ENCODE data around the gene VPS52.

The VPS52 gene

DNA sequence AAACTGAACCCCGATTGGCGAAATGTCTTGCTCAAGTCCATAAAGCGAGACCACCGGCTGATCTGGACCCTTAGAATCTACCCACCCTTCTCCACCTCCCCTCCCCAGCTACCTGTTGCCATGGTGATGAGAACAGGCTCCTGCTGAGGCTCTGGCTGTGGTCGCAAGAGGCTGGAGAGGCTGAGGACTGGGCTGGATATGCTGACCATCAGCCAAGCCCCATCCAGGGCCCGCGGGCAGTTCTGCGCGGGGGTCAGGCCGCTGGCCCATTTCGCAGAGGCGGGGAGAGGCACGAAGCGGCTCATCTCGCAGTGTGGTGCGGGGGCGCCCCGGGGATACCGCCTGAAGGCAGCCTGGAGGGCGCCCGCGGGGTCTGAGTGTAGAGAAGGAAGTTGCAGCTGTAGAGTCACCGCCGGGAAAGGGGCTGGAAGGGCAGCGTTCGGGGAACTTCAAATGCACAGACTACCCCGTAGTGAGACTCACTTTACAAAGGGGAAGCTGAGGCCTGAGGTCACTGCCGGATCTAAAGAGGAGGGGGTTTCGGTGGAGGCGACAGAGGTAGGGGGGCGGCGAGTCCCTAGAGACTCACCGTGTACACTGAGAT, 41.5 kb upstream of the VPS52 start:
- no peak for DNase-seq (ENCODE audit: low read depth)
- no peak for TF ChIP-seq CTCF (conservative IDR thresholded peaks at IDR 0.05; ENCODE audit: low read length)

DNA sequence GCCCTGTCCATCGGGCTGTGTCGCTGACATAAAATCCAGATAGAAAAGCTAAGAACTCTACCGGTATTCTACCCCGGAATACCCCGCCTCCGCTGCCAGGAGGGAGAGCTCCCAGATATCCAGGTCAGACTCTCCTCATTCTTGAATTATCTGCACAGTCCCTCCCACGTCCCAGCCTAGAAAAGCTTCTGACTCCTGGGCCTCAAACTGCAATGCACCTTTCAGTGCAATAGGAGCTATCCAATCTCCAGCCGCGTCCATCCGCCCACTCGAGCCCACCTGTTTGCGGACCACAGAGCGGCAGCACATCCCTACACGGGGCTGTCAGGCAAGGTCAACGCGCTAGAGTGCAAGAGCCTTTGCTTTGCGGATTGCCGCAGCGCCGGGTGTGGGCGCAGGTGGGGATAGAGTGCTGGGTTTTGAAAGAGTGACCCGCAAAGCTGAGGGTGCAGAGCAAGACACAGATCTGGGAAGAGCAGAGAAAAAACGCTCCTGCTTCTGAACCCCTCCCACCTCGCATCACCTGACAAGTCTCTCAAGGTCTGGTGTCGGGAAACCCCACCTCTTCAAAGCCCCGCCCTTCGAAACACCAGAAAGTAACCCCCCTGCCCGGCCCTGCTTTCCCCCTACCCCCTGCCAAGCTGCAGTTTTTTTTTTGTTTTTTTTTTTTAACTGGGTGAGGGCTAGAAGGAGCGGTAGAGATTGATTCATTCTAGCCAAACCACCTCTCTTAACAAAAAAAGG, 40.9 kb upstream of the VPS52 start:
- TF ChIP-seq CTCF (conservative IDR thresholded peaks at IDR 0.05; ENCODE audit: low read length), result no peak
- H3K4me3 ChIP-seq (ENCODE audit: low read length), result peak overlapping the region; percentile 94
- peak; percentile 48 for DNase-seq (ENCODE audit: low read depth)

More for the DNA sequence above, 41.5 kb upstream of the VPS52 start:
- peak overlapping the region; percentile 94 for H3K4me3 ChIP-seq (ENCODE audit: low read length)

DNA sequence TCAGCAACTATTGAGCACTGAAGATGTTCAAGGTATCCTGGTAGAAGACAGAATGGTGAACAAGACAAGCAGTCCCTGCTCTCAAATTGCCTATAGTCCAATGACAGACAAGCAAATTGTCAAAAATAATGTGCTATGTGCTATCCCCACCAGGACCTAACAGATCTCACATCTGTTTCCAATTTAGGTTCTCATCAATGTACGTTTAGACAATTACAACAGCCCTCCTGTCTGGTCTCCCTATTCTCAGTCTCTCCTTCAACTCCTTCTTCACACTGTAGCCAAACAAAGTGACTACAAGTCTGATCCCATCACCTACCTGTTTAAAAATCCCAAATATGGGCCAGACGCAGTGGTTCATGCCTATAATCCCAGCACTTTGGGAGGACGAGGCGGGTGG, 34.7 kb upstream of the VPS52 start:
- no peak for DNase-seq (ENCODE audit: low read depth)
- TF ChIP-seq CTCF (conservative IDR thresholded peaks at IDR 0.05; ENCODE audit: low read length), result no peak

DNA sequence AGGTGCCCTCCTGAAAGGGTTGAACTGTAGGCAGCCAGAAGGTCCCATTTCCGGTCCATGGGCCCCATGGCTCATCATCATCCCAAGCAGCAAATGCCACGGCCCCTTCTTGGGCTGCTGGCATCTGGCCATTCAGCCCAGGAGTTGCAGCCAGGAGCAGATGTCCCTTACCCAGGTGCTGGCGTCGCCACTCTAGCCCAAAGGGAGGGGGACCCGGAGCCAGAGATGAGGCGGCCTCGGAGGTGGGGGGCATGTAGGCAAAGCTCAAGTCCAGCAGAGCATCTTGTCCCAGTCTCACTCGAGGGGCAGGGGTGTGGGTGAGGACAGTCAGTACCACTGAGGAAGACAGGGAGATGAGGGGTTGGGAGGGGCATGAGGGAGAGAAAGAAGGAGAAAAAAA, 33.4 kb upstream of the VPS52 start:
- no peak for TF ChIP-seq CTCF (conservative IDR thresholded peaks at IDR 0.05; ENCODE audit: low read length)
- H3K4me3 ChIP-seq (ENCODE audit: low read length), result no peak overlapping the region
- DNase-seq (ENCODE audit: low read depth), result no peak

More for the DNA sequence above, 34.7 kb upstream of the VPS52 start:
- no peak overlapping the region for H3K4me3 ChIP-seq (ENCODE audit: low read length)

DNA sequence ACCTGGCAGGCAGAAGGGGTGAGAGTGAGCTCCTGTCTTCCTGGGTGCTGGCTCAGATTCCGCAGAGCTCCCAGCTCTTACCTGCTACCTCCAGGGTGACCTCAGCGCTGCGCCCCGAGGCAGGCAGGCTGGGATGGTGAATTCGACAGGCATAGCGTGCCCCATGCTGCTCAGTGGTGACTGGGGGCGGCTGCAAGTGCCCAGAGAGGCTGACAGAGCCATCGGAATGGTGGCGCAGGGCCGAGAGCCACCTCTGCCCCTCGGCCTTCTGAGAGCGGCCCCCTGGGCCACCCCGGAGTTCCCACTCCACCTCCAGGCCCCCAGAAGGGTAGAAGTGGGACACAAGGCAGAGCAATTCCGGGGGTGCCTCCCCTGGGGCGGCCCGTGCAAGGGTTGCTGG, 32.5 kb upstream of the VPS52 start:
- H3K4me3 ChIP-seq (ENCODE audit: low read length), result no peak overlapping the region
- no peak for TF ChIP-seq CTCF (conservative IDR thresholded peaks at IDR 0.05; ENCODE audit: low read length)

GRCh38 chr6:33301877-33302276, 30.2 kb upstream of the VPS52 start:
- H3K4me3 ChIP-seq (ENCODE audit: low read length), result no peak overlapping the region
- no peak for TF ChIP-seq CTCF (conservative IDR thresholded peaks at IDR 0.05; ENCODE audit: low read length)
- DNase-seq (ENCODE audit: low read depth), result no peak

More for the DNA sequence above, 32.5 kb upstream of the VPS52 start:
- DNase-seq (ENCODE audit: low read depth), result no peak
